Measurements from ENCODE around the gene MTTP.

DNA sequence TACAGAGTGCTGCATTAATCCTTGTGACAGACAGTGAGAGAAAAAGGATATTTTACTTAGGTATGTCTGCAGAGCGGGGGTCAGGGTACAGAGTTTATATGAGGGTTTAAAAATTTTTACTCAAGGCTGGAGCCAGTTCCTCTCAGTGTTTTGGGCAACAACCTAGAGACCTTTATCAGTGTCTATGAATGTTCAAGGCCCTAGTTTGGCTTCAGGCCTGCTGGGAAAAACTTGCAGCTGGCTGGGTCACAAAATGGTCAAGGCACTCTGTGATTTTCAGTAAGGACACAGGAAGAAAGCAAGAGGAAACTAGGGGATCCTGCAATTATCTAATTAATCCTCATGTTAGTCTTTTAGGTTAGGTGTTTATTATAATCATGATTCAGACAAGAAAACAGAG is 93.8 kb downstream of the MTTP start:
- TF ChIP-seq POLR2A (IDR thresholded peaks at IDR 0.05): no peak
- TF ChIP-seq, protein P1, sequence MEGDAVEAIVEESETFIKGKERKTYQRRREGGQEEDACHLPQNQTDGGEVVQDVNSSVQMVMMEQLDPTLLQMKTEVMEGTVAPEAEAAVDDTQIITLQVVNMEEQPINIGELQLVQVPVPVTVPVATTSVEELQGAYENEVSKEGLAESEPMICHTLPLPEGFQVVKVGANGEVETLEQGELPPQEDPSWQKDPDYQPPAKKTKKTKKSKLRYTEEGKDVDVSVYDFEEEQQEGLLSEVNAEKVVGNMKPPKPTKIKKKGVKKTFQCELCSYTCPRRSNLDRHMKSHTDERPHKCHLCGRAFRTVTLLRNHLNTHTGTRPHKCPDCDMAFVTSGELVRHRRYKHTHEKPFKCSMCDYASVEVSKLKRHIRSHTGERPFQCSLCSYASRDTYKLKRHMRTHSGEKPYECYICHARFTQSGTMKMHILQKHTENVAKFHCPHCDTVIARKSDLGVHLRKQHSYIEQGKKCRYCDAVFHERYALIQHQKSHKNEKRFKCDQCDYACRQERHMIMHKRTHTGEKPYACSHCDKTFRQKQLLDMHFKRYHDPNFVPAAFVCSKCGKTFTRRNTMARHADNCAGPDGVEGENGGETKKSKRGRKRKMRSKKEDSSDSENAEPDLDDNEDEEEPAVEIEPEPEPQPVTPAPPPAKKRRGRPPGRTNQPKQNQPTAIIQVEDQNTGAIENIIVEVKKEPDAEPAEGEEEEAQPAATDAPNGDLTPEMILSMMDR (IDR thresholded peaks at IDR 0.05): no peak

All from ovary (tissue), 3 donors.